SK-N-SH (cell line): ENCODE measurements around the gene PARP8. TPM values are rescaled to one million over a fixed set of nuclear protein-coding genes. Genes with fewer than 3 reads are reported as not detected.

Experiments
- CTCF ChIA-PET: fragments of 300-600, 350-600 bp; formaldehyde crosslinking; extraction: SDS; loops from one replicate; lab custom pipeline; 2021; lab: Yijun Ruan, JAX
- POLR2A ChIA-PET: fragments of 350-600 bp; sonication (Branson Sonifier 250); formaldehyde crosslinking; extraction: SDS; loops from one replicate; lab custom pipeline; 2020; ENCODE audit warnings: antibody characterized with exemption, inconsistent platforms; lab: Yijun Ruan, JAX
- DNase-seq: peaks from one replicate; pipeline ENCODE4 v3.0.0; 2012
- H2AFZ ChIP-seq: fragments of 200-600 bp; sonication (generic); 2 replicates; pipeline ENCODE4 v1.8.1; 2016; ENCODE audit warnings: antibody characterized with exemption, mild to moderate bottlenecking, low read depth
- H3F3A ChIP-seq: fragments of 200-600 bp; sonication (generic); replicated peaks from 2 replicates; pipeline ENCODE3; 2016; ENCODE audit warnings: antibody characterized with exemption, mild to moderate bottlenecking; ENCODE audit not compliant: insufficient read depth
- H3K27ac ChIP-seq, 2 experiments: fragments of 200-500 bp in 1 of 2; fragments of 200-600 bp in 1 of 2; sonication (Bioruptor generic) in 1 of 2; sonication (generic), shearing (Covaris generic) in 1 of 2; 2 replicates each; pipeline versions ENCODE4 v1.5.1 to v1.6.1; 2014 to 2016; ENCODE audit warnings: low read depth in 2 of 2, inconsistent platforms in 1 of 2, low read length in 1 of 2, mild to moderate bottlenecking in 1 of 2, mixed read lengths in 1 of 2
- H3K27me3 ChIP-seq: fragments of 200-600 bp; sonication (generic), shearing (Covaris generic); 2 replicates; pipeline ENCODE4 v1.6.1; 2016; ENCODE audit warnings: mixed run types; ENCODE audit not compliant: insufficient read depth
- H3K36me3 ChIP-seq, 2 experiments: fragments of 200-500 bp in 1 of 2; fragments of 200-600 bp in 1 of 2; sonication (Bioruptor generic) in 1 of 2; sonication (generic) in 1 of 2; replicated peaks in 1 of 2; 2 replicates each; pipeline versions ENCODE3 to v1.5.1; 2014 to 2016; ENCODE audit warnings: low read length in 1 of 2, mild to moderate bottlenecking in 1 of 2; ENCODE audit not compliant: insufficient read depth in 2 of 2, control insufficient read depth in 1 of 2
- H3K4me1 ChIP-seq, 2 experiments: fragments of 200-500 bp in 1 of 2; fragments of 200-600 bp in 1 of 2; sonication (Bioruptor generic) in 1 of 2; sonication (generic), shearing (Covaris generic) in 1 of 2; 2 replicates each; pipeline versions ENCODE4 v1.5.1 to v1.6.1; 2014 to 2016; ENCODE audit warnings: low read depth in 1 of 2, low read length in 1 of 2, mixed run types in 1 of 2; ENCODE audit not compliant: insufficient read depth in 2 of 2, control insufficient read depth in 1 of 2
- H3K4me2 ChIP-seq: fragments of 200-600 bp; sonication (generic), shearing (Covaris generic); 2 replicates; pipeline ENCODE4 v1.6.1; 2017; ENCODE audit warnings: mixed run types
- H3K4me3 ChIP-seq, 2 experiments: fragments of 200-500 bp in 1 of 2; fragments of 200-600 bp in 1 of 2; sonication (Bioruptor generic) in 1 of 2; sonication (generic), shearing (Covaris generic) in 1 of 2; 2 replicates each; pipeline versions ENCODE4 v1.5.1 to v1.8.1; 2014 to 2016; ENCODE audit warnings: low read depth in 2 of 2, inconsistent platforms in 1 of 2, low read length in 1 of 2, mild to moderate bottlenecking in 1 of 2, mixed read lengths in 1 of 2, moderate library complexity in 1 of 2
- H3K79me2 ChIP-seq: fragments of 200-600 bp; sonication (generic); 2 replicates; pipeline ENCODE4 v1.8.1; 2017; ENCODE audit warnings: mild to moderate bottlenecking; ENCODE audit not compliant: insufficient read depth
- H3K9ac ChIP-seq: fragments of 200-600 bp; sonication (generic); 2 replicates; pipeline ENCODE4 v1.6.1; 2017; ENCODE audit warnings: mixed run types
- H3K9me2 ChIP-seq: fragments of 200-600 bp; sonication (generic); 2 replicates; pipeline ENCODE4 v1.6.1; 2017; ENCODE audit warnings: mixed run types
- H3K9me3 ChIP-seq: fragments of 200-600 bp; sonication (generic); 2 replicates; pipeline ENCODE4 v1.6.1; 2017; ENCODE audit warnings: mixed run types, mild to moderate bottlenecking, moderate library complexity
- H4K20me1 ChIP-seq: fragments of 200-600 bp; sonication (generic); 2 replicates; pipeline ENCODE4 v1.6.1; 2017; ENCODE audit warnings: mild to moderate bottlenecking, mixed run types; ENCODE audit not compliant: insufficient read depth
- CHD2 ChIP-seq: fragments of 150-350 bp; IDR thresholded peaks from 2 replicates; pipeline ENCODE4 v1.6.1; 2018; ENCODE audit warnings: low read length; ENCODE audit not compliant: partially characterized antibody
- EP300 ChIP-seq, 2 experiments: IDR thresholded peaks; 2 replicates each; pipeline versions ENCODE4 v1.4.0 to v1.6.1; 2012; ENCODE audit warnings: borderline replicate concordance in 1 of 2, low read depth in 1 of 2, low read length in 1 of 2
- EZH2phosphoT487 ChIP-seq: fragments of 200-600 bp; sonication (generic); IDR thresholded peaks from 2 replicates; pipeline ENCODE4 v1.6.1; 2017; ENCODE audit warnings: low read depth, mixed run types, mild to moderate bottlenecking, antibody characterized with exemption, moderate library complexity, borderline replicate concordance
- GATA2 ChIP-seq: sonication (generic); formaldehyde crosslinking; IDR thresholded peaks from 2 replicates; pipeline ENCODE4 v1.5.0; 2020; ENCODE audit warnings: mild to moderate bottlenecking, missing genetic modification reagents
- MEF2A ChIP-seq: IDR thresholded peaks from 2 replicates; pipeline ENCODE4 v1.4.0; 2012; ENCODE audit warnings: low read depth, borderline replicate concordance
- NRF1 ChIP-seq: IDR thresholded peaks from 2 replicates; pipeline ENCODE4 v1.6.1; 2012; ENCODE audit warnings: low read depth, mild to moderate bottlenecking, low read length
- POLR2AphosphoS5 ChIP-seq: IDR thresholded peaks from 2 replicates; pipeline ENCODE4 v1.6.1; 2012; ENCODE audit warnings: low read depth, low read length
- RCOR1 ChIP-seq: fragments of 150-350 bp; IDR thresholded peaks from 2 replicates; pipeline ENCODE4 v1.6.1; 2017; ENCODE audit warnings: antibody characterized with exemption, low read length
- REST ChIP-seq: IDR thresholded peaks from 2 replicates; pipeline ENCODE4 v1.6.1; 2012; ENCODE audit warnings: mild to moderate bottlenecking, low read depth, low read length, moderate library complexity
- RFX5 ChIP-seq: IDR thresholded peaks from 2 replicates; pipeline ENCODE4 v1.6.1; 2012; ENCODE audit warnings: mild to moderate bottlenecking, improper control_type of control experiment, low read length
- TCF12 ChIP-seq: IDR thresholded peaks from 2 replicates; pipeline ENCODE4 v1.4.0; 2012
- TEAD4 ChIP-seq: IDR thresholded peaks from 2 replicates; pipeline ENCODE4 v1.4.0; 2012; ENCODE audit warnings: mild to moderate bottlenecking, borderline replicate concordance; ENCODE audit not compliant: insufficient read depth
- USF1 ChIP-seq: IDR thresholded peaks from 2 replicates; pipeline ENCODE4 v1.4.0; 2012; ENCODE audit warnings: low read depth, borderline replicate concordance
- USF2 ChIP-seq: fragments of 150-350 bp; IDR thresholded peaks from 2 replicates; pipeline ENCODE4 v1.6.1; 2017; ENCODE audit warnings: antibody characterized with exemption, low read length, low read depth, borderline replicate concordance
- ZBTB33 ChIP-seq: IDR thresholded peaks from 2 replicates; pipeline ENCODE4 v1.4.0; 2012; ENCODE audit warnings: low read depth, borderline replicate concordance
- WGBS: methylation state at CpG from one replicate; pipeline ENCODE4 v1.1.6; 2017; ENCODE audit warnings: low lambda C conversion rate; 5-methylcytosine and 5-hydroxymethylcytosine counted together
- polyA plus RNA-seq, 3 experiments: library from polyadenylated mRNA; depleted of rRNA; stranded (reverse); fragments of >200 nt; gene quantifications; 2 replicates each; pipeline ENCODE4 v1.2.3, GENCODE V29; 2012
- TF ChIP-seq, protein P1 (sequence below): fragments of 200-600 bp; sonication (generic); IDR thresholded peaks from 2 replicates; pipeline ENCODE4 v1.6.1; 2017; ENCODE audit warnings: antibody characterized with exemption, mild to moderate bottlenecking, moderate library complexity
- TF ChIP-seq, protein P2 (sequence below): IDR thresholded peaks from 2 replicates; pipeline ENCODE4 v1.4.0; 2012; ENCODE audit warnings: low read depth
- TF ChIP-seq, protein P3 (sequence below): fragments of 150-350 bp; IDR thresholded peaks from 2 replicates; pipeline ENCODE4 v1.6.1; 2016; ENCODE audit warnings: mild to moderate bottlenecking, low read depth, low read length
- TF ChIP-seq, protein P4 (sequence below): IDR thresholded peaks from 2 replicates; pipeline ENCODE4; 2012

Gene PARP8
- polyA plus RNA-seq, 1 of the 3 experiments (the other 2 are of a cell fraction): 6.2 TPM

GRCh38 chr5:50745221-50745910, 78.9 kb downstream of the PARP8 start:
- DNase-seq: no peak
- Histone ChIP-seq H3F3A (peaks cover 3% of the 10 kb centered on the region), H3K36me3 (no peaks in the 10 kb centered on the region), H3K9me3 (no peaks in the 10 kb centered on the region), H3K27ac (peak overlapping the region in 1 of 2 experiments; percentile 26; a peak in 3 of 4 replicates), H3K9me2 (no peaks in the 10 kb centered on the region), H3K4me1 (no peaks in the 10 kb centered on the region; a peak in 1 of 4 replicates), H3K79me2 (peaks cover 3% of the 10 kb centered on the region; the same call in 1 of the 2 replicates), H3K9ac (peak overlapping the region; percentile 14; the same call in 1 of the 2 replicates), H3K4me2 (peak overlapping the region; percentile 65), H2AFZ (no peak overlapping the region)
- POLR2A ChIA-PET: no interaction called here
- CTCF ChIA-PET: interaction anchor here (0.7 kb wide), 1 partner anchor 56 kb away, joined by 3 read pairs; no protein-coding TSS in a partner anchor
- TF ChIP-seq USF2 (no peak), CHD2 (no peak), TCF12 (no peak), MEF2A (no peak), EP300 (IDR thresholded peaks at IDR 0.05; ENCODE audit: borderline replicate concordance in 1 of 2, low read depth in 1 of 2, low read length in 1 of 2) (no peak), ZBTB33 (no peak), POLR2AphosphoS5 (no peak), RFX5 (no peak), REST (no peak), EZH2phosphoT487 (no peak), RCOR1 (no peak), USF1 (no peak), TEAD4 (no peak), GATA2 (CRISPR knock-in tag) (no peak), NRF1 (no peak)
- TF ChIP-seq, protein P1, sequence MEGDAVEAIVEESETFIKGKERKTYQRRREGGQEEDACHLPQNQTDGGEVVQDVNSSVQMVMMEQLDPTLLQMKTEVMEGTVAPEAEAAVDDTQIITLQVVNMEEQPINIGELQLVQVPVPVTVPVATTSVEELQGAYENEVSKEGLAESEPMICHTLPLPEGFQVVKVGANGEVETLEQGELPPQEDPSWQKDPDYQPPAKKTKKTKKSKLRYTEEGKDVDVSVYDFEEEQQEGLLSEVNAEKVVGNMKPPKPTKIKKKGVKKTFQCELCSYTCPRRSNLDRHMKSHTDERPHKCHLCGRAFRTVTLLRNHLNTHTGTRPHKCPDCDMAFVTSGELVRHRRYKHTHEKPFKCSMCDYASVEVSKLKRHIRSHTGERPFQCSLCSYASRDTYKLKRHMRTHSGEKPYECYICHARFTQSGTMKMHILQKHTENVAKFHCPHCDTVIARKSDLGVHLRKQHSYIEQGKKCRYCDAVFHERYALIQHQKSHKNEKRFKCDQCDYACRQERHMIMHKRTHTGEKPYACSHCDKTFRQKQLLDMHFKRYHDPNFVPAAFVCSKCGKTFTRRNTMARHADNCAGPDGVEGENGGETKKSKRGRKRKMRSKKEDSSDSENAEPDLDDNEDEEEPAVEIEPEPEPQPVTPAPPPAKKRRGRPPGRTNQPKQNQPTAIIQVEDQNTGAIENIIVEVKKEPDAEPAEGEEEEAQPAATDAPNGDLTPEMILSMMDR: no peak
- TF ChIP-seq, protein P2, sequence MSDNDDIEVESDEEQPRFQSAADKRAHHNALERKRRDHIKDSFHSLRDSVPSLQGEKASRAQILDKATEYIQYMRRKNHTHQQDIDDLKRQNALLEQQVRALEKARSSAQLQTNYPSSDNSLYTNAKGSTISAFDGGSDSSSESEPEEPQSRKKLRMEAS: no peak
- TF ChIP-seq, protein P3, sequence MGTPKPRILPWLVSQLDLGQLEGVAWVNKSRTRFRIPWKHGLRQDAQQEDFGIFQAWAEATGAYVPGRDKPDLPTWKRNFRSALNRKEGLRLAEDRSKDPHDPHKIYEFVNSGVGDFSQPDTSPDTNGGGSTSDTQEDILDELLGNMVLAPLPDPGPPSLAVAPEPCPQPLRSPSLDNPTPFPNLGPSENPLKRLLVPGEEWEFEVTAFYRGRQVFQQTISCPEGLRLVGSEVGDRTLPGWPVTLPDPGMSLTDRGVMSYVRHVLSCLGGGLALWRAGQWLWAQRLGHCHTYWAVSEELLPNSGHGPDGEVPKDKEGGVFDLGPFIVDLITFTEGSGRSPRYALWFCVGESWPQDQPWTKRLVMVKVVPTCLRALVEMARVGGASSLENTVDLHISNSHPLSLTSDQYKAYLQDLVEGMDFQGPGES: no peak
- TF ChIP-seq, protein P4, sequence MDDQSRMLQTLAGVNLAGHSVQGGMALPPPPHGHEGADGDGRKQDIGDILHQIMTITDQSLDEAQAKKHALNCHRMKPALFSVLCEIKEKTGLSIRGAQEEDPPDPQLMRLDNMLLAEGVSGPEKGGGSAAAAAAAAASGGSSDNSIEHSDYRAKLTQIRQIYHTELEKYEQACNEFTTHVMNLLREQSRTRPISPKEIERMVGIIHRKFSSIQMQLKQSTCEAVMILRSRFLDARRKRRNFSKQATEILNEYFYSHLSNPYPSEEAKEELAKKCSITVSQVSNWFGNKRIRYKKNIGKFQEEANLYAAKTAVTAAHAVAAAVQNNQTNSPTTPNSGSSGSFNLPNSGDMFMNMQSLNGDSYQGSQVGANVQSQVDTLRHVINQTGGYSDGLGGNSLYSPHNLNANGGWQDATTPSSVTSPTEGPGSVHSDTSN: no peak
- TF ChIP-seq, all 33 proteins: peak for 0
- Histone ChIP-seq H4K20me1 (no peaks in the 10 kb centered on the region), H3K27me3 (no peaks in the 10 kb centered on the region), H3K4me3 (peak overlapping the region in 1 of 2 experiments; percentile 46; a peak in 1 of 4 replicates)
- 90% methylated on average over 3 of the region's 3 CpGs for WGBS
